Loucy (cell line): Measurements from ENCODE around the gene CCDC85B.

Experiments
- H2AFZ ChIP-seq: fragments of 200-600 bp; sonication (generic); 2 replicates; pipeline ENCODE4 v1.6.0; 2016; ENCODE audit warnings: antibody characterized with exemption, mild to moderate bottlenecking, low read length, moderate library complexity
- H3F3A ChIP-seq: fragments of 200-600 bp; 2 replicates; pipeline ENCODE4 v1.6.0; 2016; ENCODE audit warnings: antibody characterized with exemption, low read depth, mild to moderate bottlenecking
- H3K27me3 ChIP-seq: fragments of 200-600 bp; sonication (generic); 2 replicates; pipeline ENCODE4 v1.6.1; 2014; ENCODE audit warnings: low read length, mild to moderate bottlenecking; ENCODE audit not compliant: insufficient read depth, poor library complexity, severe bottlenecking
- H3K36me3 ChIP-seq: fragments of 200-600 bp; sonication (generic); 2 replicates; pipeline ENCODE4 v1.6.1; 2016; ENCODE audit warnings: low read length; ENCODE audit not compliant: insufficient read depth
- H3K4me1 ChIP-seq: fragments of 200-600 bp; sonication (generic); 2 replicates; pipeline ENCODE4 v1.5.1; 2014; ENCODE audit warnings: low read length, mild to moderate bottlenecking; ENCODE audit not compliant: insufficient read depth, poor library complexity, severe bottlenecking
- H3K4me2 ChIP-seq: fragments of 200-600 bp; sonication (generic); 2 replicates; pipeline ENCODE4 v1.6.0; 2014; ENCODE audit warnings: antibody characterized with exemption, low read length, low read depth, mild to moderate bottlenecking; ENCODE audit not compliant: poor library complexity, severe bottlenecking
- H3K4me3 ChIP-seq: fragments of 200-600 bp; sonication (generic); 2 replicates; pipeline ENCODE4 v1.5.1; 2014; ENCODE audit warnings: low read length, mild to moderate bottlenecking, mixed read lengths; ENCODE audit not compliant: poor library complexity, severe bottlenecking
- H3K79me2 ChIP-seq: fragments of 200-600 bp; sonication (generic); 2 replicates; pipeline ENCODE4 v1.6.1; 2014; ENCODE audit warnings: low read length; ENCODE audit not compliant: insufficient read depth
- H3K9ac ChIP-seq: fragments of 200-600 bp; sonication (generic); 2 replicates; pipeline ENCODE4 v1.6.0; 2014; ENCODE audit warnings: mild to moderate bottlenecking, low read depth, low read length, moderate library complexity; ENCODE audit not compliant: poor library complexity, severe bottlenecking
- H3K9me2 ChIP-seq: fragments of 200-600 bp; sonication (generic); replicated peaks from 2 replicates; pipeline ENCODE4 v1.6.1; 2016; ENCODE audit warnings: low read depth, low read length, mixed read lengths
- H3K9me3 ChIP-seq: fragments of 200-600 bp; sonication (generic); 2 replicates; pipeline ENCODE4 v1.6.1; 2014; ENCODE audit warnings: mild to moderate bottlenecking, antibody characterized with exemption, low read length, low read depth; ENCODE audit not compliant: insufficient read depth
- H4K20me1 ChIP-seq: fragments of 200-600 bp; sonication (generic); 2 replicates; pipeline ENCODE4 v1.6.0; 2014; ENCODE audit warnings: antibody characterized with exemption, low read length, mild to moderate bottlenecking; ENCODE audit not compliant: insufficient read depth, poor library complexity, severe bottlenecking
- EZH2phosphoT487 ChIP-seq: fragments of 200-600 bp; IDR thresholded peaks from 2 replicates; pipeline ENCODE4 v1.6.1; 2018; ENCODE audit warnings: antibody characterized with exemption, mild to moderate bottlenecking, moderate library complexity, borderline replicate concordance
- TF ChIP-seq, protein P1 (sequence below): fragments of 200-600 bp; sonication (generic); conservative IDR thresholded peaks from 2 replicates; pipeline ENCODE4 v1.5.1; 2014; ENCODE audit warnings: mild to moderate bottlenecking, antibody characterized with exemption, low read length

Gene CCDC85B

DNA sequence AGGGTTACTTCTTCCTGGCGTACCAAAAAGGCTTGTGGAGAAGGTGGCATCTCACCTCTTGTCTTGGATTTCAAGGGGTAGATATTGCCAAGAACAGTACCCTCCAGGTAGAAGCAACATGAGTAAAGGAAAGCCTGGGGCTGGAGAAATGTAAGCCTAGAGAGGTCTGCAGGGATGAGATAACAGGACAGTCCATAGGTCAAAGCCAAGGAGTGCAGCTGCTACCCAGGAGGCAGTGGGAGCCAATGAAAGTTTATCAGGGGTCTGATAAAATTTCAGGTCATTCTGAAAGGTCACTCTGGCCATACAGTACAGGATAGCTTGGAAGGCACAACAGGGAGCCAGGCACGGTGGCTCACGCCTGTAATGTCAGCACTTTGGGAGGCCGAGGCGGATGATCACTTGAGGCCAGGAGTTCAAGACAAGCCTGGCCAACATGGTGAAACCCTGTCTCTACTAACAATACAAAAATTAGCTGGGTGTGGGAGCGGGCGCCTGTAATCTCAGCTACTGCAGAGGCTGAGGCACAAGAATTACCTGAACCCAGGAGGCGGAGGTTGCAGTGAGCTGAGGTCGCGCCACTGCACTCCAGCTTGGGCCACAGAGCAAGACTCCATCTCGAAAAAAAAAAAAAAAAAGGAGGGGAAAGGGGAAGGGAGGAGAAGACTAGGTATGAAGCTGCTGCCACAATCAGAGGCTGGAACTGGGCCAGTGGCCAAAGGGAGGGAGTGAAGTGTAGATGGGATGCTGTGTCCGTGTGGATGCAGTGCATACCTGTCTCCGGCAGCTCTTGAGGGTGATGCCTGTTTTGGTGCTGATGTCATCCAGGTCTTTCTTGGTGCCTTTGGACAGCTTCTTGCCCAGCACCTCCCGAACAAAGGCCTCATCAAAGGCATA, 3.4 kb upstream of the CCDC85B start:
- H3K9ac ChIP-seq, result peak overlapping the region; percentile 82
- no peak overlapping the region for H2AFZ ChIP-seq
- H3K9me2 ChIP-seq, result no peaks in the 10 kb centered on the region
- H3K36me3 ChIP-seq, result peaks cover 11% of the 10 kb centered on the region; the same call in 1 of the 2 replicates
- TF ChIP-seq EZH2phosphoT487, result no peak
- TF ChIP-seq, protein P1, sequence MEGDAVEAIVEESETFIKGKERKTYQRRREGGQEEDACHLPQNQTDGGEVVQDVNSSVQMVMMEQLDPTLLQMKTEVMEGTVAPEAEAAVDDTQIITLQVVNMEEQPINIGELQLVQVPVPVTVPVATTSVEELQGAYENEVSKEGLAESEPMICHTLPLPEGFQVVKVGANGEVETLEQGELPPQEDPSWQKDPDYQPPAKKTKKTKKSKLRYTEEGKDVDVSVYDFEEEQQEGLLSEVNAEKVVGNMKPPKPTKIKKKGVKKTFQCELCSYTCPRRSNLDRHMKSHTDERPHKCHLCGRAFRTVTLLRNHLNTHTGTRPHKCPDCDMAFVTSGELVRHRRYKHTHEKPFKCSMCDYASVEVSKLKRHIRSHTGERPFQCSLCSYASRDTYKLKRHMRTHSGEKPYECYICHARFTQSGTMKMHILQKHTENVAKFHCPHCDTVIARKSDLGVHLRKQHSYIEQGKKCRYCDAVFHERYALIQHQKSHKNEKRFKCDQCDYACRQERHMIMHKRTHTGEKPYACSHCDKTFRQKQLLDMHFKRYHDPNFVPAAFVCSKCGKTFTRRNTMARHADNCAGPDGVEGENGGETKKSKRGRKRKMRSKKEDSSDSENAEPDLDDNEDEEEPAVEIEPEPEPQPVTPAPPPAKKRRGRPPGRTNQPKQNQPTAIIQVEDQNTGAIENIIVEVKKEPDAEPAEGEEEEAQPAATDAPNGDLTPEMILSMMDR, result no peak
- no peaks in the 10 kb centered on the region; the same call in 1 of the 2 replicates for H3F3A ChIP-seq
- H3K79me2 ChIP-seq, result peaks cover 57% of the 10 kb centered on the region
- H3K9me3 ChIP-seq, result no peaks in the 10 kb centered on the region
- peak overlapping the region; percentile 92 for H3K4me2 ChIP-seq
- no peaks in the 10 kb centered on the region for H3K27me3 ChIP-seq
- peak overlapping the region; percentile 85 for H3K4me3 ChIP-seq
- H3K4me1 ChIP-seq, result peaks cover 53% of the 10 kb centered on the region
- H4K20me1 ChIP-seq, result peaks cover 17% of the 10 kb centered on the region

DNA sequence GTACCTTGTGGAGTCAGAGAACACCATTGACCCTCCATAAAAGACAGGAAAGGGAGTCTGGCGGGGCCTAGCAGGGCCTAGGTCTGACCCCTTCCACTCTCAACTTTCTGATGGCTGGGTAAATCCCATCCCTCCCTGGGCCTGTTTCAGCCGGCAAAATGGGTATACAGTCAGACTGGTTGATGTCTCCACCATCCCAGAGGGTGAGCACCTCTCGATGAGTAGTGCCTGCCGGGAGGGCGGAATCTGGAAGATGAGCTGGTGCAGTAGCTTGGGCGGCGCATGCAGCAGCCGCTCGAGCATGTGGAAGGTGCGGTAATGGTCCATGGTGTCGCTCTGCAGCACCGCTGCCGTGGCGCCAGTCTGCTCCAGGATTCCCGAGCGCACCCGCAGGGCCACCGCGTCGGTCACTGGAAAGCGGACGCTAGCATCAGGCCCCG, 2.7 kb upstream of the CCDC85B start:
- Histone ChIP-seq H3K27me3 (no peaks in the 10 kb centered on the region), H4K20me1 (peaks cover 21% of the 10 kb centered on the region), H3K4me1 (peaks cover 60% of the 10 kb centered on the region), H3K9ac (peak overlapping the region; percentile 82), H3K4me3 (peak overlapping the region; percentile 85), H3K79me2 (peaks cover 64% of the 10 kb centered on the region), H3K9me3 (no peaks in the 10 kb centered on the region), H3F3A (no peaks in the 10 kb centered on the region; the same call in 1 of the 2 replicates), H3K36me3 (peaks cover 11% of the 10 kb centered on the region; the same call in 1 of the 2 replicates), H3K9me2 (no peaks in the 10 kb centered on the region), H2AFZ (peak overlapping the region; percentile 77), H3K4me2 (peak overlapping the region; percentile 92)
- no peak for TF ChIP-seq EZH2phosphoT487
- TF ChIP-seq, protein P1, result no peak

DNA sequence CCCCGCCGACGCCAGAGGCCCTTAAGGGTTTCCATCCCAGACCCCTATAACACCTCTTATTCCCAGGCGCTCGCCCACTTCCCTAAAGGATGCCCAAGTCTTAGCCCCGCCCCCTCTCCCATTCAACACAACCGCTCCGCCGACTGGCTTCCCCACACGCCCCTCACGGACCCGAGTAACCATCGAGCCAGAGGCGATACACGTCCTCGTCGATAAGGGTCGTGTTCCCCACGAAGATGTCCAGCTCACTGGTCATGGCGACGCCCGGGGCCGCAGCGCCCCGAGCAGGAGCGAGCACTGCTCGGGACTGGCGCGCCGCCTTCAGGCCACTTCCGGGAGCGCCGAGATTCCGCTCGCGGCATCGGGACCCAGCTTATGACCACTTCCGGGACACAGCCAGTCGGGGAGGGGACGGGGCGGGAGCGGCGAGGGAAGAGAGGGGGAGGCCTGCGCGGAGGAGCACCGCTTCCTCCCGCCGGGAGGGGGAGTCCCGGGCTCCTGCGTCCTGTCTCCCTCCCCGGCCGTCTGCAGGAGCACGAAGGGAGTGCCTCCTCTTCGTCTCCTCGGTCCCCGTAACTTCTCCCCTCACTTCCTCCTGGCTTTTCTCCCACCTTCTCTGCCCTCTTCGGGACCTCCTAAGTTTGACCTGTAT, 2.2 kb upstream of the CCDC85B start, which contains the start of gene FIBP:
TSS of gene FIBP (minus strand) at position 309 of the 652 bp plus-strand sequence. CDS start at position 256, 53 bp downstream.
- H4K20me1 ChIP-seq, result peaks cover 25% of the 10 kb centered on the region
- H3K9me2 ChIP-seq, result no peaks in the 10 kb centered on the region
- peaks cover 65% of the 10 kb centered on the region for H3K4me1 ChIP-seq
- H3K27me3 ChIP-seq, result no peaks in the 10 kb centered on the region
- peak within 1 kb of the TSS; percentile 90 for H2AFZ ChIP-seq
- peaks cover 68% of the 10 kb centered on the region for H3K79me2 ChIP-seq
- H3K9ac ChIP-seq, result peak within 1 kb of the TSS; percentile 82
- H3K9me3 ChIP-seq, result no peaks in the 10 kb centered on the region
- H3F3A ChIP-seq, result no peaks in the 10 kb centered on the region; the same call in 1 of the 2 replicates
- peak within 1 kb of the TSS; percentile 85 for H3K4me3 ChIP-seq
- H3K4me2 ChIP-seq, result peak within 1 kb of the TSS; percentile 92
- peaks cover 11% of the 10 kb centered on the region; the same call in 1 of the 2 replicates for H3K36me3 ChIP-seq
- TF ChIP-seq, protein P1, result peak; percentile 68
- TF ChIP-seq EZH2phosphoT487, result no peak
